Left ventricle myocardium superior (tissue), 1 donor: ENCODE measurements around the gene MYOM3. TPM values are rescaled to one million over a fixed set of nuclear protein-coding genes. Genes with fewer than 3 reads are reported as not detected.
"Not testable (repeated sequence)": the region's sequence is repeated elsewhere in the genome, so short reads cannot be mapped to it uniquely, and the experiment has no call there.

Experiments
- ATAC-seq: fragments of 200-7000 bp; cut with Tn5 transposase; one replicate; pipeline ENCODE4 v1.9.1; 2020; ENCODE audit warnings: mild to moderate bottlenecking, moderate library complexity
- DNase-seq: peaks from one replicate; pipeline ENCODE4 v3.0.0-alpha.2; 2020
- intact Hi-C: fragments of 100-400 bp; cut with micrococcal nuclease; formaldehyde crosslinking; loops from one replicate; pipeline ENCODE4 v1.11.0; 2022
- total RNA-seq: library from RNA; stranded (reverse); fragmentation: NEBNext Ultra II Directional; extraction: Animal tissue kit (Norgen Biotek cat#: 25700); gene quantifications from one replicate; pipeline ENCODE4 v1.2.1, GENCODE V29; 2021
- donor health status: DM: no; HTN: yes; CAD: no; lungs with severe emphysema.

The MYOM3 gene
- total RNA-seq, 1 donor from 2014 or later, result 409 TPM

GRCh38 chr1:24052220-24052619 is 59.7 kb downstream of the MYOM3 start:
- intact Hi-C loops, result no loop called here
- no peak for ATAC-seq
- no peak for DNase-seq

- DNase-seq (no peak), ATAC-seq (no peak)
- intact Hi-C loops, result no loop called here
Observed at GRCh38 chr1:24051206-24051945, 60.6 kb downstream of the MYOM3 start.

- no peak for ATAC-seq
- intact Hi-C loops, result no loop called here
Observed at GRCh38 chr1:24049733-24050132, 62.2 kb downstream of the MYOM3 start.

GRCh38 chr1:24048894-24049293 is 63.0 kb downstream of the MYOM3 start:
- DNase-seq, intact Hi-C loops, ATAC-seq: not testable (repeated sequence)

More at GRCh38 chr1:24049733-24050132, 62.2 kb downstream of the MYOM3 start:
- no peak for DNase-seq

- DNase-seq (no peak), ATAC-seq (no peak)
- intact Hi-C loops, result no loop called here
Observed at GRCh38 chr1:24048205-24048869, 63.6 kb downstream of the MYOM3 start.

- intact Hi-C loops, result no loop called here
- ATAC-seq (peak; percentile 80), DNase-seq (peak; percentile 51)
Observed at GRCh38 chr1:24047110-24047477, 64.8 kb downstream of the MYOM3 start.

GRCh38 chr1:24045771-24046170 is 66.2 kb downstream of the MYOM3 start:
- intact Hi-C loops, result no loop called here
- ATAC-seq (peak; percentile 23), DNase-seq (no peak)

GRCh38 chr1:24044672-24045071 is 67.3 kb downstream of the MYOM3 start:
- ATAC-seq, DNase-seq, intact Hi-C loops: not testable (repeated sequence)

- intact Hi-C loops, result no loop called here
- DNase-seq (no peak), ATAC-seq (no peak)
Observed at GRCh38 chr1:24043345-24044032, 68.4 kb downstream of the MYOM3 start.

- intact Hi-C loops, result no loop called here
- DNase-seq (no peak), ATAC-seq (no peak)
Observed at GRCh38 chr1:24042315-24042714, 69.6 kb downstream of the MYOM3 start.

- DNase-seq, result no peak
- intact Hi-C loops, result no loop called here
- no peak for ATAC-seq
Observed at GRCh38 chr1:24036088-24036487, 75.8 kb downstream of the MYOM3 start.

GRCh38 chr1:24032981-24033380 is 79.0 kb downstream of the MYOM3 start:
- DNase-seq (no peak), ATAC-seq (no peak)
- intact Hi-C loops, result no loop called here

GRCh38 chr1:24030976-24031516 is 80.9 kb downstream of the MYOM3 start:
- DNase-seq, intact Hi-C loops, ATAC-seq: not testable (repeated sequence)

GRCh38 chr1:24027838-24028468 is 84.0 kb downstream of the MYOM3 start:
- DNase-seq (no peak), ATAC-seq (peak; percentile 80)
- intact Hi-C loops, result loop anchor here (5.0 kb wide), 1 partner anchor 71 kb away; the partner anchor contains the start of gene PNRC2

GRCh38 chr1:24022581-24023361 is 89.2 kb downstream of the MYOM3 start:
- intact Hi-C loops, result no loop called here
- DNase-seq (no peak), ATAC-seq (peak; percentile 8)

- DNase-seq (peak; percentile 38), ATAC-seq (peak; percentile 53)
- intact Hi-C loops, result no loop called here
Observed at GRCh38 chr1:24021403-24022266, 90.3 kb downstream of the MYOM3 start.

- no peak for ATAC-seq
- DNase-seq, result no peak
- intact Hi-C loops, result no loop called here
Observed at GRCh38 chr1:24020470-24020869, 91.5 kb downstream of the MYOM3 start.

- no peak for ATAC-seq
- intact Hi-C loops, result no loop called here
- peak; percentile 40 for DNase-seq
Observed at GRCh38 chr1:24020025-24020424, 91.9 kb downstream of the MYOM3 start.
